GM12891 (cell line): ENCODE data around the gene HSDL2.
"Not testable (repeated sequence)": the region's sequence is repeated elsewhere in the genome, so short reads cannot be mapped to it uniquely, and the experiment has no call there.

ENCODE experiments used
- POLR2A ChIP-seq: IDR thresholded peaks from 2 replicates; pipeline ENCODE4 v1.6.1; 2011; ENCODE audit warnings: low read depth, low read length, control low read depth
- POU2F2 ChIP-seq: IDR thresholded peaks from 2 replicates; pipeline ENCODE4 v1.6.1; 2011; ENCODE audit warnings: low read depth, mild to moderate bottlenecking, control low read depth, low read length, moderate library complexity

GRCh38 chr9:112393146-112393545 is 13.2 kb downstream of the HSDL2 start:
- not testable (repeated sequence) for TF ChIP-seq POU2F2, POLR2A
